OCI-LY3 (cell line): ENCODE measurements around the gene UBE2S.

ENCODE experiments used
- H2AFZ ChIP-seq: fragments of 200-600, 300-600 bp; shearing (Covaris generic); 2 replicates; pipeline ENCODE4 v1.6.0; 2014; ENCODE audit warnings: antibody characterized with exemption, low read depth, low read length
- H3K27ac ChIP-seq: fragments of 200-600, 300-600 bp; sonication (generic); 2 replicates; pipeline ENCODE4 v1.5.1; 2014; ENCODE audit warnings: mild to moderate bottlenecking, low read length, moderate library complexity, mixed read lengths
- H3K27me3 ChIP-seq: fragments of 200-600, 300-600 bp; sonication (generic); 2 replicates; pipeline ENCODE4 v1.6.1; 2014; ENCODE audit warnings: low read depth, low read length, mixed read lengths
- H3K36me3 ChIP-seq: fragments of 200-600, 300-600 bp; sonication (generic); replicated peaks from 2 replicates; pipeline ENCODE3; 2014; ENCODE audit warnings: low read depth, low read length, mixed read lengths
- H3K4me1 ChIP-seq: fragments of 300-600, 200-600 bp; sonication (generic); 2 replicates; pipeline ENCODE4 v1.6.1; 2014; ENCODE audit warnings: low read length, mixed read lengths
- H3K4me2 ChIP-seq: fragments of 200-600, 300-600 bp; sonication (generic); 2 replicates; pipeline ENCODE4 v1.6.1; 2014; ENCODE audit warnings: low read length, mixed read lengths
- H3K4me3 ChIP-seq: fragments of 300-600, 200-600 bp; sonication (generic); 2 replicates; pipeline ENCODE4 v1.5.1; 2014; ENCODE audit warnings: antibody characterized with exemption, mild to moderate bottlenecking, low read length, moderate library complexity
- H3K79me2 ChIP-seq: fragments of 300-600, 200-600 bp; shearing (Covaris generic); 2 replicates; pipeline ENCODE4 v1.6.1; 2014; ENCODE audit warnings: mild to moderate bottlenecking, low read length, mixed read lengths
- H3K9ac ChIP-seq: fragments of 300-600, 200-600 bp; shearing (Covaris generic); 2 replicates; pipeline ENCODE4 v1.6.0; 2014; ENCODE audit warnings: mild to moderate bottlenecking, low read length, moderate library complexity
- H3K9me3 ChIP-seq: fragments of 200-600, 300-600 bp; shearing (Covaris generic); 2 replicates; pipeline ENCODE4 v1.6.1; 2014; ENCODE audit warnings: low read length, mixed read lengths; ENCODE audit not compliant: insufficient read depth
- H4K20me1 ChIP-seq: fragments of 200-600, 300-600 bp; sonication (generic); 2 replicates; pipeline ENCODE4 v1.6.1; 2016; ENCODE audit warnings: low read length, mixed read lengths; ENCODE audit not compliant: insufficient read depth
- EZH2phosphoT487 ChIP-seq: fragments of 200-600 bp; shearing (Covaris generic); IDR thresholded peaks from 2 replicates; pipeline ENCODE4 v1.6.1; 2018; ENCODE audit warnings: antibody characterized with exemption, mixed run types, low read depth
- TF ChIP-seq, protein P1 (sequence below): fragments of 200-600, 300-600 bp; sonication (generic); IDR thresholded peaks from 2 replicates; pipeline ENCODE4 v1.5.1; 2014; ENCODE audit warnings: antibody characterized with exemption, low read length, low read depth

The UBE2S gene

DNA sequence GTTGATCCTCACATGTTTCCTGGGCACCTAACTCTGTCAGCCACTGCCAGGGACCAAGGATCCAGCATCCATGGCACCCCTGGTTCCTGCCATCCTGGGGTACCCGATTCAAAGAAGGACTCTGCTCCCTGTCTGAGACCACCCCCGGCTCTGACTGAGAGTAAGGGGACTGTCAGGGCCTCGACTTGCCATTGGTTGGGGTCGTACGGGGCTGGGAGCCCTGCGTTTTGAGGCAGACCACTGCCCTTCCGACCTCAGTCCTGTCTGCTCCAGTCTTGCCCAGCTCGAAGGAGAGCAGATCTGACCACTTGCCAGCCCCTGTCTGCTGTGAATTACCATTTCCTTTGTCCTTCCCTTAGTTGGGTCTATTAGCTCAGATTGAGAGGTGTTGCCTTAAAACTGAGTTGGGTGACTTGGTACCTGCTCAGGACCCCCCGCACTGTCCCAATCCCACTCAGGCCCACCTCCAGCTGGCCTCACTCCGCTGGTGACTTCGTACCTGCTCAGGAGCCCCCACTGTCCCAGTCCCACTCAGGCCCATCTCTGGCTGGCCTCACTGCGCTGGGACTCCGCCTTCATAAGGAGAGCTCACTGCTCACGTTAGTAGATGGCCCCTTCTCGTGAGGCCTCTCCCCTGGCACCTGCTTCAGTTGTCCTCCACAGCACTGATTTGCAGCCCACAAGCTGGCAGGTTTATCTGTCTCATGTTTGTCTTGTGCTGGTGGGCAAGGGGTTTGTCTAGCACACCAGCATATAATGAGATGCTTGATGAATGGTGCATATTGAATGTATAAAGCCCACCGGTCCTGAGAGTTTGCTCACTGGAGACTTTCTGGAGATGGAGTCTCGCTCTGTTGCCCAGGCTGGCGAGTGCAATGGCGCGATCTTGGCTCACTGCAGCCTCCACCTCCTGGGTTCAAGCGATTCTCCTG, 17.9 kb downstream of the UBE2S start:
- H3K27ac ChIP-seq: no peak overlapping the region
- H3K27me3 ChIP-seq: no peaks in the 10 kb centered on the region
- peaks cover 56% of the 10 kb centered on the region for H3K36me3 ChIP-seq
- peaks cover 38% of the 10 kb centered on the region for H3K79me2 ChIP-seq
- H2AFZ ChIP-seq: no peak overlapping the region
- H3K9me3 ChIP-seq: no peaks in the 10 kb centered on the region
- H3K4me1 ChIP-seq: peaks cover 18% of the 10 kb centered on the region
- H4K20me1 ChIP-seq: peaks cover 62% of the 10 kb centered on the region
- H3K9ac ChIP-seq: no peak overlapping the region
- no peak overlapping the region for H3K4me3 ChIP-seq
- no peak overlapping the region for H3K4me2 ChIP-seq
- TF ChIP-seq, protein P1, sequence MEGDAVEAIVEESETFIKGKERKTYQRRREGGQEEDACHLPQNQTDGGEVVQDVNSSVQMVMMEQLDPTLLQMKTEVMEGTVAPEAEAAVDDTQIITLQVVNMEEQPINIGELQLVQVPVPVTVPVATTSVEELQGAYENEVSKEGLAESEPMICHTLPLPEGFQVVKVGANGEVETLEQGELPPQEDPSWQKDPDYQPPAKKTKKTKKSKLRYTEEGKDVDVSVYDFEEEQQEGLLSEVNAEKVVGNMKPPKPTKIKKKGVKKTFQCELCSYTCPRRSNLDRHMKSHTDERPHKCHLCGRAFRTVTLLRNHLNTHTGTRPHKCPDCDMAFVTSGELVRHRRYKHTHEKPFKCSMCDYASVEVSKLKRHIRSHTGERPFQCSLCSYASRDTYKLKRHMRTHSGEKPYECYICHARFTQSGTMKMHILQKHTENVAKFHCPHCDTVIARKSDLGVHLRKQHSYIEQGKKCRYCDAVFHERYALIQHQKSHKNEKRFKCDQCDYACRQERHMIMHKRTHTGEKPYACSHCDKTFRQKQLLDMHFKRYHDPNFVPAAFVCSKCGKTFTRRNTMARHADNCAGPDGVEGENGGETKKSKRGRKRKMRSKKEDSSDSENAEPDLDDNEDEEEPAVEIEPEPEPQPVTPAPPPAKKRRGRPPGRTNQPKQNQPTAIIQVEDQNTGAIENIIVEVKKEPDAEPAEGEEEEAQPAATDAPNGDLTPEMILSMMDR: no peak
- TF ChIP-seq EZH2phosphoT487: no peak

DNA sequence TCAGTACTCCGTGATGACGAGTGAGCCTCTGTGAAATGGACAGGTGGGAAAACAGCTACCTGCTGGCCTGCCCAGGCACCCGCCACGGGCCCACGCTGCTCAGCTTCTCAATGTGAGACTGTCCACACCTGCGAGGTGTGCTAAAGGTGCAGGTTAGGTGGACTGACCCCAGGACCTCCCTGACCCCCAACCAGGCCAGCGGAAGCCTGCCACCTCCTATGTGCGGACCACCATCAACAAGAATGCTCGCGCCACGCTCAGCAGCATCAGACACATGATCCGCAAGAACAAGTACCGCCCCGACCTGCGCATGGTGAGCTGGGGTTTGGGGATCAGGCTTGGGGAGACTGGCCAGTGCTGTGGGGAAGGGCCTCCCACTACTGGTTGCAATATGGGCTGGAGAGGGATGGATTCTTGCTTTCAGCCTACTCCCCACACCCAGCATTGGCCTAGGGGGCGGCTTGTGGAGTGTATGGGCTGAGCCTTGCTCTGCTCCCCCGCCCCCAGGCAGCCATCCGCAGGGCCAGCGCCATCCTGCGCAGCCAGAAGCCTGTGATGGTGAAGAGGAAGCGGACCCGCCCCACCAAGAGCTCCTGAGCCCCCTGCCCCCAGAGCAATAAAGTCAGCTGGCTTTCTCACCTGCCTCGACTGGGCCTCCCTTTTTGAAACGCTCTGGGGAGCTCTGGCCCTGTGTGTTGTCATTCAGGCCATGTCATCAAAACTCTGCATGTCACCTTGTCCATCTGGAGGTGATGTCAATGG, 19.7 kb downstream of the UBE2S start:
- H3K79me2 ChIP-seq: peaks cover 50% of the 10 kb centered on the region
- no peak overlapping the region for H2AFZ ChIP-seq
- peak overlapping the region; percentile 99 for H3K4me2 ChIP-seq
- no peaks in the 10 kb centered on the region for H3K27me3 ChIP-seq
- peaks cover 56% of the 10 kb centered on the region for H3K36me3 ChIP-seq
- no peaks in the 10 kb centered on the region for H3K9me3 ChIP-seq
- no peak overlapping the region for H3K9ac ChIP-seq
- H3K4me1 ChIP-seq: peaks cover 23% of the 10 kb centered on the region
- TF ChIP-seq, protein P1: no peak
- no peak for TF ChIP-seq EZH2phosphoT487
- peak overlapping the region; percentile 81 for H3K4me3 ChIP-seq
- no peak overlapping the region for H3K27ac ChIP-seq
- peaks cover 62% of the 10 kb centered on the region for H4K20me1 ChIP-seq

DNA sequence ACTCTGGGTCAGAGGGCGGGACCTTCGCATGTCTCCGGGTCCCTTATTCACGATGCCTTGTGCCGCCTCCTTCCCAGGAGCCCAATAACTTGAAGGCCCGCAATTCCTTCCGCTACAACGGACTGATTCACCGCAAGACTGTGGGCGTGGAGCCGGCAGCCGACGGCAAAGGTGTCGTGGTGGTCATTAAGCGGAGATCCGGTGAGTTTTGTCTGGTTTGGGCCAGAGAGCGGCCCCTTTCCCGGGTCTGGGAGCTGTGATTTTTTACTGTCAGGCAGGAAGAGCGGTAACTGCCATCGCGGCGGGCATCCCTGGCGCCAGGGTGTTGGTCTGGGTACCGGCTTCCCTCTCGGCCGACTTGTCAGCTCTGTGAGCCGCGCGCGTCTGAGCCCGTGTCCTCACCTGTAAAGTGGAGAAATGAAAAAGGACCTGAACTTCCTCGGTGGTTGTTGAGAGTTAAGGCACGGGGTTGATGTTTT, 21.1 kb downstream of the UBE2S start:
- Histone ChIP-seq H3K27me3 (no peaks in the 10 kb centered on the region), H2AFZ (no peak overlapping the region), H3K9ac (peak overlapping the region; percentile 94), H3K79me2 (peaks cover 64% of the 10 kb centered on the region), H3K36me3 (peaks cover 64% of the 10 kb centered on the region), H3K4me3 (peak overlapping the region; percentile 81), H3K4me2 (peak overlapping the region; percentile 99), H3K9me3 (no peaks in the 10 kb centered on the region), H3K4me1 (peaks cover 31% of the 10 kb centered on the region), H4K20me1 (peaks cover 55% of the 10 kb centered on the region), H3K27ac (peak overlapping the region; percentile 89)
- TF ChIP-seq, protein P1: no peak
- no peak for TF ChIP-seq EZH2phosphoT487
